Activated CD4-positive, alpha-beta T cell treated with anti-CD3 and anti-CD28 coated beads for 24 hours (primary cell): ENCODE measurements around the gene ACOT4.
"Not testable (repeated sequence)": the region's sequence is repeated elsewhere in the genome, so short reads cannot be mapped to it uniquely, and the experiment has no call there.

ENCODE experiments used
- DNase-seq, 2 donors: peaks; one replicate each; pipeline ENCODE4 v3.0.0-alpha.2; 2020; ENCODE audit warnings: low read depth in 2 of 2

The ACOT4 gene

DNA sequence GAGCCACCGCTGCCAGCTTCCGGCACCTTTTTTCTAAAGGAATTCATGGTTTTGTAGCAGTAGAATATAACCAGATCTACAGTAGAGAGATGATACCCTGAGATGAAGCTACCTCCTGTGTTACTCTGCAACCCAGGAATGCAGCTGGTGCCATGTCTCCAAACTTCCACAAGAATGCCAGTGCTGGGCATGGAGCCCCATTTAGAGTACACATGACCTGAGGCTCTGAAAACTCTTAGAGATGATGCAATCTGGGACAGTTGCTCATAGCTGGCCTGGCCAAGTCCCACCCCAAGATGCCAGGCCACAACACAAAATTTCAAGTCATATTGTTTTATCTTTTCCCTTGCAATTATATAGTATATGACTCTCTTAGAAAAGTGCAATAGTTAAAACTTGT is 14.5 kb upstream of the ACOT4 start:
- not testable (repeated sequence) for DNase-seq

DNA sequence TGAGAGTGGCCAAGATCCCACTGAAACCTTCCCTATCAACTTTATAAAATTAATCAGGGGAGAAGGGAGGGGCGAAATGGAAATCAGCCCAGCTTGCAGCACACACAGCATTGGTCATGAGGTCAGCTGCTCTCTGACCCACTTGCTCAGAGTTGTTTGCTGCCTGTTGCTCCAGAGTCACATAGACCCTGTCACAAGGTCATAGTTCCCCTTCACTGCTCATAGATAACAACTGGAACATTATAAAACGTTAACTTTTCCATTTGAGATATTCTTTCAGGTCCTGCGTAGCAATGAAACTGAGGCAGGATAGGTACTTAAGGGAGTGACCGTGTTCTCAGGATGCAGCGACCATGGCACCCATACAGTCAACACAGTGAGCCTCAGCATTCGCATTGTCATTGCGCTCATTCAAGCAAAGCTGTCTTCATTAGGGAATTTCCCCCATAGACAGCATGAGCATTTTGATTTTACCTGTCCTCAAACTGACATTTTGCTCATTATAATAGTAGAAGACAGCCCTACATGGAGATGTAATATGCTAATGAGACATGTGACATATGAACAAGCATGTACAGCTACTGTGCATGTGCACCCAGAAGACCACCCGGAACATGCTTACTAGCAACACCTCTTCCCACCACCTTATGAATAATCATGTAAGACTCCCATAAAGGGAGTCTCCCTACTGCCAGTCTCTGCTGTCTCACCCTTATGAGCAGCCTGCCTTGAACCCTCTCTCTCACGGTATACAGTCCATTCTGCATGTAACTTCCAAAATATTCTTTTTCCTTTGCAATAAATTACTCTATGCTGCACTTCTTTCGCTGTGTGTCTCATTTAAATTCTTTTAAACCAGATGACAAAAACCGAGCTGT is 9.3 kb upstream of the ACOT4 start:
- not testable (repeated sequence) for DNase-seq

DNA sequence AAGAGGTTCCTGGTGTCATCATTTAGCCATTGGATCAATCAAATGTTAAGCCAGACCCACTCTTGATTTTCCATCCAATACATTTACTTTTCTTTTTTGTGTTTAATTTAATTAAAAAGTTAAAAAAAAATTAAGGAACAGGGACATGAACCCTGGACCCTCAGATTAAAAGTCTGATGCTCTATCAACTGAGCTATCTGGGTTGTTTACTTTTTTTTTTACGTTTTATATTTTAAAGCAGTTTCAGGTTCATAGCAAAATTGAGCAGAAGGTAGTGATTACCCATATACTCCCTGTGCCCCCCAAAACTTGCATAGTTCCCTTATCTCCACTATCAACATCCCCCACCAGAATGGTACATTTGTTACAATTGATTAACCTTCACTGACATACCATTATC is 3.0 kb upstream of the ACOT4 start:
- no peak for DNase-seq

DNA sequence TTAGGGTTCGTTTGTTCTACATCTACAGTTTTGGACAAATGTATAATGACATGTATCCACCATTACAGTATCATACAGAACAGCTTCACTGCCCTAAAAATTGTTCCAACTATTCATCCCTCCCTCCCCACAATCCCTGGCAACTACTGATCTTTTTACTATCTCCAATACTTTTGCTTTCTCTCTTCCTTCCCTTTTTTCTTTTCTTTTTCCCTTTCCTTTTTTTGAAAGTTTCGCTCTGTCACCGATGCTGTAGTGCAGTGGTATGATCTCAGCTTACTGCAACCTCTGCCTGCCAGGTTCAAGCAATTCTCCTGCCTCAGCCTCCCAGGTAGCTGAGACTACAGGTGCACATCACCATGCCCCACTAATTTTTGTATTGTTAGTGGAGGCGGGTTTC is 2.6 kb upstream of the ACOT4 start:
- DNase-seq, result no peak

DNA sequence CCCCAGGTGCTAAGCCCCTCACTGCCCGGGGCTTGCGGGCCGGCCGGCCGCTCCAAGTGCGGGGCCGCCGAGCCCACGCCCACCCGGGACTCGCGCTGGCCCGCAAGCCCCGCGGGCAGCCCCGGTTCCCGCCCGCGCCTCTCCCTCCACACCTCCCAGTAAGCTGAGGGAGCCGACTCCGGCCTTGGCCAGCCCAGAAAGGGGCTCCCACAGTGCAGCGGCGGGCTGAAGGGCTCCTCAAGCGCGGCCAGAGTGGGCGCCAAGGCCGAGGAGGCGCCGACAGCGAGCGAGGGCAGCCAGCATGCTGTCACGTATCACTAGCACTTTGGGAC is 1.0 kb upstream of the ACOT4 start:
- DNase-seq, result not testable (repeated sequence)

DNA sequence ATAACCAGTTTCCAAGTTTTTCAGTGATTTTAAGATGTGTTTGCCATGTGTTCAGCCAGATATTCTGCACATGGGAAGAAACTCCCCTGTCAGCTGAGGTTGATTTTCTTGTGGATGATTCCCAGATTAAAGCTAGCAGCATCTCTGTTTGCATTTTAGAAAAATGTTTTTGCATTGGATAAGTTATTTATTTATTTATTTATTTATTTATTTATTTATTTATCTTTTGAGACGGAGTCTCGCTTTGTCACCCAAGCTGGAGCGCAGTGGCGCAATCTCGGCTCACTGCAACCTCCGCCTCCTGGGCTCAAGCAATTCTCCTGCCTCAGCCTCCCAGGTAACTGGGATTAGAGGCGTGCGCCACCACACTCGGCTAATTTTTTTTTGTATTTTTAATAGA is 2.8 kb downstream of the ACOT4 start:
- no peak for DNase-seq

DNA sequence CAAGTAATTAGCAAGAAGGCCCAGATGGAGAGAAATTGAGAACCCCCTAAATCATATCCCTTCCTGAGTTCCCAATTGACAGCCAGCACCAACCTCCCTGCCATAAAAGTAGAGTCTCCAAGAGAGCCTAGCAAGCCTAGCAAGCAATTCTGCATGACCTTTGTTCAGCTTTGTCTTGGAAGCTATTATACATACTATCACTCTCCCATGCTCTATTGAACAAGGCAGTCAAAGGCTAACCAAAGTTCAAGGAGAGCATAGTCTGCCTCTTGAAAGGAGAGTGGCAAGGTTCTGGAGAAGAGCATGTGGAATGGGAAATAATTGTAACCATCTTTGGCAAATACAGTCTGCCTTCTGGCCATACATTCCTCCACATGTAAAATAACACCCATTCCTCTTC is 7.8 kb downstream of the ACOT4 start:
- no peak for DNase-seq

DNA sequence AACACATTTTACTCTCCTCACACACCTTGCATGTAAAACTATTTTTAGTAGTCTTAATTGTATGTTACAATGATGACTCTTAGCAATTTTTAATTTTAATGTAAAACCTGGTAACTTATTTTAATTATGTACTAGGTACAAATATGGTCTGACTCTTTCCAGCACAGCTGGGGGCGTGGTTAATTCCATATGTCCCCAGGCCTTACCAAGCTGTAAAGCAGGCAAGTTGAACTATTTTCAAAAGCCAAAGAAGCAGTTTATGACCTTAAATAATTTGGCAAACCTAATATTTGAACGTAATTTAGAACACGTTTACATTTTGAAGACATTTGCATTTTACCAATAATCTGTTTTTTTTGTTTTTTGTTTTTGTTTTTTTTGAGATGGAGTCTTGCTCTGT is 11.3 kb downstream of the ACOT4 start:
- no peak for DNase-seq

DNA sequence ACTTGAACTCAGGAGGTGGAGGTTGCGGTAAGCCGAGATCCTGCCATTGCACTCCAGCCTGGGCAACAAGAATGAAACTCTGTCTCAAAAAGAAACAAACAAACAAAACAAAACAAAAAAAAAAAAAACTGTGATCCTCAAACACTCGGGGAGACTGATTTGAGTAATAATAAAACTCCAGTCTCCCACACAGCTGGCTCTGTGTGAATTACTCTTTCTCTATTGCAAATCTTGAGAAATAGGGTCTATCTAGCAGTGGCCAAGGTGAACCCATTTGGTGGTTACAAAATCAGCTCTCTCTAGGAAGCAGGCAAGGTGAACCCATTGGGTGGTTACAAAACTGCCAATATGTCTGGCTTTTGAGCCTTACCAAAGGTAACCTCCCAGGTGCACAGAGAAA is 14.6 kb downstream of the ACOT4 start:
- no peak for DNase-seq

DNA sequence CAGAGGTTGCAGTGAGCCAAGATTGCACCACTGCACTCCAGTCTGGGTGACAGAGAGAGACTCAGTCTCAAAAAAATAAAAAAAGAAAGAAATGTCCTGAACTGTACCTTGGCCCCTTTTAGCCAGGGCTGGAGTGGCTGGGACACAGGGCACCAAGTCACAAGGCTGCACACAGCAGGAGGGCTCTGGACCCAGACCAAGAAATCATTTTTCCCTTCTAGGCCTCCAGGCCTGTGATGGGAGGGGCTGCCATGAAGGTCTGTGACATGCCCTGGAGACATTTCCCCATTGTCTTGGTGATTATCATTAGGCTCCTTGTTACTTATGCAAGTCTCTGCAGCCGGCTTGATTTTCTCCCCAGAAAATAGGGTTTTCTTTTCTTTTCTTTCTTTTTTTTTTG is 15.6 kb downstream of the ACOT4 start:
- no peak for DNase-seq

DNA sequence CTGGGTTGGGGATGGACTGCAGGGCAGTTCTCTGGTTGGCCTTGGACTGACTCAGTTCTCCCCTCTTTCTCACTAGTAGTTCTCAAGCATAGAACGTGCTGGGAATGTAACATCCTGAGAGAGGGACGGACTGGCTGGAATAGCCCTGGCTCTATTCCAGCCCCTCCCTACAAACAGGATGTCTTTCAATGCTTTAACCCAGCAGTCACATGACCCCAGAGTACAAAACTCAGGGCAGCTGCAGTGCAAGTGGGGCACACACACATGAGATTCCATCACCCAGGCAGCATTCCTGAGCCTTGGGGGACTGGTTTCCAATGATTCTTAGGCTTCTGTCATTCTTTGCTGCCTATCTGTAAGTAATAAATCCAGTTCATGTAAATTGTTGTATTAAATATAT is 19.0 kb downstream of the ACOT4 start:
- DNase-seq, result no peak

DNA sequence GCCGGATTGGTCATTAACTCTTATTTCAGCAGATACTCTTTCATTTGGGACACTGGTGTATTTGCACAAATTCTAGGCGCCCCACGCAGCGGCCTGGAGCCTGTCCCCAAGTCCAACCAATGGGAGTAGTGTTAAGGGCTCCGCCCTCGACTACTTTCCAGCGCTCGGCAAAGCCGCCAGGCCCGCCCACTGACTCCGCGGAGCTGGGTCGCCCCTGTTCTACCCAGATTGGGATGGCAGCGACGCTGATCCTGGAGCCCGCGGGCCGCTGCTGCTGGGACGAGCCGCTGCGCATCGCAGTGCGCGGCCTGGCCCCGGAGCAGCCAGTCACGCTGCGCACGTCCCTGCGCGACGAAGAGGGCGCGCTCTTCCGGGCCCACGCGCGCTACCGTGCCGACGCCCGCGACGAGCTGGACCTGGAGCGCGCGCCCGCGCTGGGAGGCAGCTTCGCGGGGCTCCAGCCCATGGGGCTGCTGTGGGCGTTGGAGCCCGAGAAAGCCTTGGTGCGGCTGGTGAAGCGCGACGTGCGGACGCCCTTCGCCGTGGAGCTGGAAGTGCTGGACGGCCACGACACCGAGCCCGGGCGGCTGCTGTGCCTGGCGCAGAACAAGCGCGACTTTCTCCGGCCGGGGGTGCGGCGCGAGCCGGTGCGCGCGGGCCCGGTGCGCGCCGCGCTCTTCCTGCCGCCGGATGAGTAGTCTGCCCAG is 20.8 kb downstream of the ACOT4 start, which contains the start of gene ACOT6:
Gene ACOT6 (plus strand): TSS at position 179 of the 707 bp plus-strand sequence. CDS start 55 bp downstream, at position 234.
- peak; percentile 18 to 62 for DNase-seq

DNA sequence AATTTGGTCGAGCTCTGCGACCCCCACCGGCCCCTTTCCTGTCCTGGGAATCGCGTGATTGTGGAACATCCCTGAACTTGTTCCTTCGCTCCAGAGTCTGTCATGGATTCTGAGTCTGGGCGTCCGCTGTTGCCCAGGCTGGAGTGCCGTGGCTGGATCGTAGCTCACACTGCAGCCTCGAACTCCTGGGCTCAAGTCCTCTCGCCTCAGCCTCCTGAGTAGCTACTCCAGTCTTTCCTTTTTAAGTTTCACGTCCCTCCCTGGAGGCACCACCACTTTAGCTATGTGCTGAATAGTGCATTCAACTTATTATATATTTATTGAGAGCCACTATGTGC is 21.3 kb downstream of the ACOT4 start:
- DNase-seq, result peak in 1 of 2 donors; percentile 3

DNA sequence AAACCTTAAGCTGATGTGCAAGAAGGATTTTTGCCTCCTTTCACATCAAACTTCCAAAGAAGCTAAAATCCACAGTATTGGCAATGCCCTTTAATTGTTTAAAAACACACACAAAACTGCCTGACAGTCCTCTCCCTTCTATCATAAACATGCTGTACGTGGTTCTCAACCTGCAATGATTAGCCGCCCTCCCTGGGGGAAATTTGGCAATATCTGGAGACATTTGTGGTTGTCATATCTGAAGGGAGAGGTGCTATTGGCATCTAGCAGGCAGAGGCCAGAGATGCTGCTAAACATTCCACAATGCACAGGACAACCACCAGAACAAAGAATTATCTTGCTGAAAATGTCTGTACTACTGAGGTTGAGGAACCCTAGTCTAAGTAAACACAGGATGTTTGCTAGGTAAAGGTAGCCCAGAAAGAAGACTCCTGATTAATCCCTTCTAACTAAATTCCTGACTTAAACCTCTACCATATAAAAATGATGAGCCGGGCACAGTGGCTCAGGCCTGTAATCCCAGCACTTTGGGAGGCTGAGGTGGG is 21.8 kb downstream of the ACOT4 start:
- no peak for DNase-seq

DNA sequence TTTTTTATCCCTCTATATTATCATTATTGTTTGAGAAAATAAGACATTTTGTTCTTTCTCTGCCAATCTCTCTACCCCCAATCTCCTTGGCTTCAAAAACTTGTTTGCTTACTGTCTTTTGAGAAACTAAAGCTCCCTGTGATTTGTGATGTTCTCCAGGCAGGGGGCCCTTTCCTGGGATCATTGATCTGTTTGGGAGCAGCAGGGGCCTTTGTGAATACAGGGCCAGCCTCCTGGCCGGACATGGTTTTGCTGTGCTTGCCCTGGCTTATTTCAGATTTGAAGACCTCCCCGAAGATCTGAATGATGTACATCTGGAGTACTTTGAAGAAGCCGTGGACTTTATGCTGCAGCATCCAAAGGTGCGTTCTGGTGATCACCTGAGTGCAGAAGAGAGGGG is 25.2 kb downstream of the ACOT4 start:
- DNase-seq, result no peak

DNA sequence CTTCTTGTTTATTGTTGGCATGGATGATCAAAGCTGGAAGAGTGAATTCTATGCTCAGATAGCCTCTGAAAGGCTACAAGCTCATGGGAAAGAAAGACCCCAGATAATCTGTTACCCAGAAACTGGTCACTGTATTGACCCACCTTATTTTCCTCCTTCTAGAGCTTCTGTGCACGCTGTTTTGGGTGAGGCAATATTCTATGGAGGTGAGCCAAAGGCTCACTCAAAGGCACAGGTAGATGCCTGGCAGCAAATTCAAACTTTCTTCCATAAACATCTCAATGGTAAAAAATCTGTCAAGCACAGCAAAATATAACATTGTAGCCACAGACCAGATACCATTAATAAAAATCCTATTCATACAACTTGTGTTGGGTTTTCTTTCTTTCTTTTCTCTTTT is 27.9 kb downstream of the ACOT4 start:
- DNase-seq, result no peak

DNA sequence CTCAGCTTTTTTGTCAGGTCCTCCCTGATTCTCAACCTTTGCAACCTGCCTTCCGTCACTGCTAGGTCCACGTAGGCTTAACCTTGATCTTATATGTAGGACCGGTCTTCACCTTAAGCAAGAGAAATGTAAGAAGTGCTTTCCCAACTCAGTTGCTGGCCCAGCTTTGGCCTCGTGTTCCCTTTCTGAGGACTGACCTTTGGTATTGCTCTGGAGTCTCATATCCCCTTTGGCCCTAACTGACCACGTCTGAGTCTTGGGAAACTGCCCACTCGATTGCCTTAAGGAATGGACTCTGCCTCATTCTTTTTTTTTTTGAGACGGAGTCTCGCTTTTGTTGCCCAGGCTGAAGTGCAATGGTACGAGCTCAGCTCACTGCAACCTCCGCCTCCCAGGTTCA is 28.6 kb downstream of the ACOT4 start:
- DNase-seq, result no peak

DNA sequence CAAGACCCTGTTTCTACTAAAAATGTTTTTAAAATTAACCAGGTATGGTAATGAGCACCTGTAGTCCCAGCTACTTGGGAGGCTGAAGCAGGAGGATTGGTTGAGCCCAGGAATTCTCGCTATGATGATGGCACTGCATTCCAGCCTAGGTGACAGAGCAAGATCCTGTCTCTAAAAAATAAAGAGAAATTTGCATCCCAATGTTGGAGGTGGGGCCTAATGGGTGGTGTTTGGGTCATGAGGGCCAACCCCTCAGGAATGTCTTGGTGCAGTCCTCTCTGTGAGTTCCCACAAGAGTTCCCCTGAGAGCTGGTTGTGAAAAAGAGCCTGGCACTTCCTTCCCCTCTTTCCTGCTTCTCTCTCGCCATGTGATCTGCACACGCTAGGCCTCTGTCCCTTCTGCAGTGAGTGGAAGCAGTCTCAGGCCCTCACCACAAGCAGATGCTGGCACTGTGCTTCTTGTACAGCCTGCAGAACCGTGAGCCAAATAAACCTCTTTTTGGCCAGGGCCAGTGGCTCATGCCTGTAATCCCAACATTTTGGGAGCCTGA is 31.9 kb downstream of the ACOT4 start:
- DNase-seq, result no peak

DNA sequence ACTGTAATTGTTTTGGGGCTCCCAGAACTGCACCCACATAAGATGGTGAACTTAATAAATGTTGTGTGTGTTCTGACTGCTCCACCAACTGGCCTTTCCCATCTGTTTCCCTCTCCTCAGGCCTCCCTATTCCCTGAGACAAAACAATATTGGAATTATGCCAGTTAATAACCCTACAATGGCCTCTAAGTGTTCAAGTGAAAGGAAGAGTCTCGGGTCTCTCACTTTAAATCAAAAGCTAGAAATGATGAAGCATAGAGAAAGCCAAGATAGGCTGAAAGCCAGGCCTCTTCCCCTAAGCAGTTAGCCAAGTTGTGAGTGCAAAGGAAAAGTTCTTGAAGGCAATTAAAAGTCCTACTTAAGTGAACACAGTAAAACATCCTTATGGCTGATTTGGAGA is 34.0 kb downstream of the ACOT4 start:
- no peak for DNase-seq

DNA sequence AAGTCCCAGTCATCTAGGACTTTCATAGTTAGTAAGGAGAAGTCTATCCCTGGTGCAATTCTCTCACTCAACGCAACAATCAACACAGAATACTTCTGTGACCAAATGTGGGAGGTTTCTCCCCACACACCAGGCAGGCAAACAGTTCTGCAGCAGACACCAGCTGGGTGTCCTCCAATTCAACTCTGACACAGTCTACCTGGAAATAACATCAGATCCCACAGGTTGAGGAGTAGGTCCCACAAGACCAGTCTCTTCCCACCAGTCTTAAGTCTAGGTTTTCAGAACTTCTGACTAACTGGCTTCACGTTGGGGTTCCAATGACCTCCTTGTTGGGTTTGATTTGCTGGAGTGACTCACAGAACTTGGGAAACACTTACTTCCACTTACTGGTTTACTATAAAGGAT is 35.5 kb downstream of the ACOT4 start:
- no peak for DNase-seq

DNA sequence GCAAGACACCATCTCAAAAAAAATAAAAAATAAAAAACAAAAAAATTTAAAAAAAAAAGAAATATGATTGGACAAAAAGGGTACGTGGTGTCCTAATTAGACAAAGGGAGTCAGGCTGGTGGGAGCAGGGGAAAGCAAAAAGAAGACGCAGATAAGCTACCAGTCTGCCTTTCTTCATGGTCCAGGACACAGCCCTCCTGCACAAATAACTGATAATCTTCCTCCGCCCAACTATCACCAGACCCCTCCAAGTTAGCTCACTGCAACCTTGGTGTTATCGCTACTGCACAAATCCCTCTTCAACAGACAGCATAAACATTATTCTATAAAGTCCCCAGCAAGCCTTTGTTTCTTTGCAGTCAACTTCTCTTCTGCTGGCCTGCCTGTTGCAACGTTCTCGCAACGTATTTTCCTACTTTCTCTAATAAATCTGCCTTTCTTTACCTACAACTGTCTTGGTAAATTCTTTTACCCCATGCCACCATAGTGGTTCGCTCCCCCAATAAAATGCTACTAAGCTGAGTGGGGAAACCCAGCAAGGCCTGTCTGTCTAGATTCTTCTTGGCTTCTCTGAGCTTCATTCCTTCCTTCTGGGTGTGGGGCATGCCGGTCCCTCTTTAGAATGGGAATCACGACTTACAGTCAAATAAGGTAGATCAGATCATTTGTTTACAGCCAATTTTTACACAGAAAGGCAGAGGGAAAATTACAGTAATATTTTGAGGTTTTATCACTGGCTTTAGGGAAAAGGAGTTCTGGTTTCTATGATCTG is 38.5 kb downstream of the ACOT4 start:
- DNase-seq, result no peak
